K562 (cell line): ENCODE measurements around the gene POLRMT. TPM values are rescaled to one million over a fixed set of nuclear protein-coding genes. Genes with fewer than 3 reads are reported as not detected.
A peak's percentile ranks its signal among the peaks of the same experiment; 100 is the strongest.

Source experiments
- CBX1 ChIP-seq: sonication (generic); IDR thresholded peaks from 2 replicates; pipeline ENCODE4 v1.6.1; 2016; ENCODE audit warnings: antibody characterized with exemption, low read depth, mild to moderate bottlenecking
- E2F4 ChIP-seq: sonication (generic); formaldehyde crosslinking; IDR thresholded peaks from 2 replicates; pipeline ENCODE4 v1.8.0; 2022; ENCODE audit warnings: mild to moderate bottlenecking, low read depth, missing genetic modification reagents
- GTF2E2 ChIP-seq: fragments of 200-800 bp; sonication (Bioruptor generic); IDR thresholded peaks from 2 replicates; pipeline ENCODE4 v1.6.1; 2016; ENCODE audit warnings: missing genetic modification characterization, missing compliant biosample characterization
- HMGXB4 ChIP-seq: sonication (generic); formaldehyde crosslinking; IDR thresholded peaks from 2 replicates; pipeline ENCODE4 v1.8.1; 2023; ENCODE audit warnings: mild to moderate bottlenecking, missing genetic modification reagents
- KAT8 ChIP-seq: fragments of 450-650 bp; IDR thresholded peaks from 2 replicates; pipeline ENCODE4 v1.6.1; 2016; ENCODE audit warnings: low read depth, mild to moderate bottlenecking
- NRF1 ChIP-seq, 2 experiments: fragments of 450-650 bp; IDR thresholded peaks in 1 of 2; conservative IDR thresholded peaks in 1 of 2; 2 replicates each; pipeline ENCODE4 v1.6.1; 2014; ENCODE audit warnings: mild to moderate bottlenecking in 2 of 2
- PML ChIP-seq: IDR thresholded peaks from 2 replicates; pipeline ENCODE4 v1.6.1; 2012; ENCODE audit warnings: low read length, inconsistent platforms
- POLR2AphosphoS2 ChIP-seq: IDR thresholded peaks from 2 replicates; pipeline ENCODE4 v1.6.1; 2012; ENCODE audit warnings: low read length, improper control_type of control experiment
- SMAD2 ChIP-seq: fragments of 150-350 bp; IDR thresholded peaks from 2 replicates; pipeline ENCODE4 v1.6.1; 2014; ENCODE audit warnings: low read depth, mild to moderate bottlenecking, low read length
- VEZF1 ChIP-seq: fragments of 200-800 bp; sonication (Bioruptor generic); IDR thresholded peaks from 2 replicates; pipeline ENCODE4 v1.6.1; 2017; ENCODE audit warnings: missing genetic modification characterization, missing compliant biosample characterization
- ZBTB26 ChIP-seq: fragments of 450-650 bp; formaldehyde crosslinking; IDR thresholded peaks from 2 replicates; pipeline ENCODE4 v1.4.0; 2022; ENCODE audit warnings: missing genetic modification characterization
- ZBTB8A ChIP-seq: fragments of 450-650 bp; IDR thresholded peaks from 2 replicates; pipeline ENCODE4 v1.6.1; 2018; ENCODE audit warnings: mild to moderate bottlenecking, moderate library complexity; ENCODE audit not compliant: partially characterized antibody
- ZMIZ1 ChIP-seq, 2 experiments: fragments of 150-350 bp in 1 of 2; IDR thresholded peaks; 2 replicates each; pipeline ENCODE4 v1.6.1; 2012 to 2016; ENCODE audit warnings: low read depth in 2 of 2, low read length in 2 of 2, mild to moderate bottlenecking in 1 of 2, moderate library complexity in 1 of 2
- ZNF134 ChIP-seq: fragments of 250-450 bp; sonication (Bioruptor Pico); conservative IDR thresholded peaks from 2 replicates; pipeline ENCODE4 v1.4.0; 2020
- ZNF436 ChIP-seq: fragments of 250-450, 450-650 bp; sonication (Bioruptor Pico); formaldehyde crosslinking; IDR thresholded peaks from 2 replicates; pipeline ENCODE4 v1.7.0; 2020; ENCODE audit warnings: mild to moderate bottlenecking
- ZNF655 ChIP-seq: fragments of 250-450 bp; sonication (Bioruptor Pico); IDR thresholded peaks from 2 replicates; pipeline ENCODE4 v1.5.0; 2021
- polyA plus RNA-seq, 8 experiments: library from polyadenylated mRNA; depleted of rRNA in 4 of 8; stranded (reverse) in 5 of 8; unstranded in 3 of 8; fragments of >200 nt; fragmentation: Nextera tagmentation in 2 of 8; fragmentation: Illumina TruSeq in 1 of 8; extraction: Ambion mirVana in 2 of 8; extraction: Trizol in 1 of 8; gene quantifications; 2 replicates each; pipeline versions ENCODE4 v1.2.1 to v1.2.3, GENCODE V29; 2011 to 2014; ENCODE audit warnings: inconsistent platforms in 1 of 8, missing spikeins in 1 of 8
- total RNA-seq, 7 experiments: library from RNA; depleted of rRNA in 6 of 7; stranded (reverse); fragments of >200 nt in 6 of 7; fragmentation: Illumina TruSeq in 2 of 7; extraction: Trizol in 2 of 7; gene quantifications; 2 replicates each; pipeline versions ENCODE4 v1.2.1 to v1.2.3, GENCODE V29; 2011 to 2021; ENCODE audit warnings: low replicate concordance in 1 of 7

POLRMT gene
- total and polyA plus RNA-seq, 9 of the 15 experiments (the other 6 are each of a cell fraction or from before 2014, with no cell fraction given), result 30.3 to 144 (median 68.0) TPM

- TF ChIP-seq POLR2AphosphoS2 (no peak), ZBTB26 (CRISPR knock-in tag) (no peak), GTF2E2 (tag) (no peak), ZMIZ1 (IDR thresholded peaks at IDR 0.05; ENCODE audit: low read depth in 2 of 2, low read length in 2 of 2) (peak in 1 of 2 experiments; percentile 85; a peak in 2 of 4 replicates), ZBTB8A (no peak), NRF1 (conservative IDR thresholded peaks at IDR 0.05 in 1 of 2, IDR thresholded peaks at IDR 0.05 in 1 of 2) (no peak), CBX1 (peak; percentile 60; the same call in 1 of the 2 replicates), PML (peak; percentile 36; the same call in 1 of the 2 replicates), HMGXB4 (no peak), ZNF134 (no peak), VEZF1 (CRISPR knock-in tag) (peak; percentile 12; the same call in 1 of the 2 replicates), E2F4 (CRISPR knock-in tag) (no peak), ZNF436 (CRISPR knock-in tag) (no peak), SMAD2 (no peak), KAT8 (no peak), ZNF655 (CRISPR knock-in tag) (no peak)
These were observed 35.7 kb downstream of the POLRMT start (continued) for GRCh38 chr19:597406-598315.
